Nasal cavity respiratory epithelium epithelial cell of viscerocranial mucosa (primary cell): ENCODE results near the gene MRPL43. TPM values are rescaled to one million over a fixed set of nuclear protein-coding genes. Genes with fewer than 3 reads are reported as not detected.

Experiments used
- total RNA-seq: library from RNA; depleted of rRNA; stranded (reverse); fragments of >200 nt; gene quantifications from 2 replicates; pipeline ENCODE4 v1.2.3, GENCODE V29; 2014

The MRPL43 gene
- total RNA-seq: 35.7 and 52.6 TPM in 2 replicates

GRCh38 chr10:100986952-100987684 is at the start of gene MRPL43, which contains the start of gene TWNK:
TSS of gene MRPL43 (minus strand) at chr10:100987497. CDS start at chr10:100987443, 54 bp downstream.
TSS of gene TWNK (plus strand) at chr10:100987543. CDS start at chr10:100988211, 668 bp downstream.

GRCh38 chr10:101031128-101031795 is 44.0 kb upstream of the MRPL43 start, which contains the start of the genes PDZD7 and SFXN3:
TSS of gene PDZD7 (minus strand) at chr10:101031129. CDS start at chr10:101030219, 910 bp downstream.
TSS of gene SFXN3 (plus strand) at chr10:101031234. CDS start at chr10:101034695, 3,461 bp downstream.

GRCh38 chr10:100999742-101000126 is 12.4 kb upstream of the MRPL43 start, which contains the start of gene LZTS2:
TSS of gene LZTS2 (plus strand) at chr10:100999808. CDS start at chr10:101002539, 2,731 bp downstream.

GRCh38 chr10:100969187-100970075 is 17.9 kb downstream of the MRPL43 start, which contains the start of gene SEMA4G:
TSS of gene SEMA4G (plus strand) at chr10:100969504. CDS start at chr10:100972913, 3,409 bp downstream.

Other genes with a start within 250 kb of the MRPL43 start
- not detected in 2 replicates for gene PAX2, start 241.9 kb downstream of the MRPL43 start, total RNA-seq
- gene SLF2, start 74.5 kb downstream of the MRPL43 start, total RNA-seq: 16.4 and 35.6 TPM in 2 replicates
- under 0.01 and 0.78 TPM in 2 replicates for gene SEMA4G, start 18.0 kb downstream of the MRPL43 start, total RNA-seq
- gene TWNK, start within 50 bp of the MRPL43 start, total RNA-seq: 17.8 and 30.3 TPM in 2 replicates
- 35.5 and 75.5 TPM in 2 replicates for gene LZTS2, start 12.3 kb upstream of the MRPL43 start, total RNA-seq
- gene PDZD7, start 43.6 kb upstream of the MRPL43 start, total RNA-seq: 0.34 and 1.4 TPM in 2 replicates
- gene SFXN3, start 43.7 kb upstream of the MRPL43 start, total RNA-seq: 8.9 and 32.2 TPM in 2 replicates
- 0.78 and 2.4 TPM in 2 replicates for gene KAZALD1, start 74.5 kb upstream of the MRPL43 start, total RNA-seq
- not detected in 2 replicates for gene TLX1, start 143.8 kb upstream of the MRPL43 start, total RNA-seq
- gene LBX1, start 242.0 kb upstream of the MRPL43 start, total RNA-seq: not detected in 2 replicates